ENCODE data around the gene LRRC47.

Gene LRRC47

DNA sequence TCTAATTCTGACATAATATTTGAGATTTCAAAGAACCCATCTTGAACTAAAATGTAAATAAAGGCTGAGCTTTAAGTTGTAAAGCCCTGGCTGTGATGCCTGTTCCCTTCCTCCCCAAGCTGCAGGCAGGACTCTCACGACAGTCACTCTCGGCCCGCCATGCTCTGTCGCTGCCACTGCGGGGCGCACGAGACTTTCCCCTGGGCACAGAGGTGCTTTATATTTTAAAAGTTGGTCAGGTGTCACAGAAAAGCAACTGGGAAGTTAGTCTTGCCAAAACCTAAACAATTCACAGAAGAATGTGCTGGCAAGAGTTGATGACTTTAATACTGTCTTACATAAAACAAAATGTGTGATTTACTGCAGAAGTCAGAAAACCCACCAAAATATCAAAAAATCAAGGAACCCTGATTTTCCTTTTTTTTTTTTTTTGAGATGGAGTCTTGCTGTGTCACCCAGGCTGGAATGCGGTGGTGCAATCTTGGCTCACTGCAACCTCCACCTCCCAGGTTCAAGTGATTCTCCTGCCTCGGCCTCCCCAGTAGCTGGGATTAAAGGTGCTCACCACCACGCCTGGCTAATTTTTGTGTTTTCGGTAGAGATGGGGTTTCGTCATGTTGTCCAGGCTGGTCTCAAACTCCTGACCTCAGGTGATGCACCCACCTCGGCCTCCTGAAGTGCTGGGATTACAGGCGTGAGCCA lies 10.7 kb downstream of the LRRC47 start:
- no peak for DNase-seq

DNA sequence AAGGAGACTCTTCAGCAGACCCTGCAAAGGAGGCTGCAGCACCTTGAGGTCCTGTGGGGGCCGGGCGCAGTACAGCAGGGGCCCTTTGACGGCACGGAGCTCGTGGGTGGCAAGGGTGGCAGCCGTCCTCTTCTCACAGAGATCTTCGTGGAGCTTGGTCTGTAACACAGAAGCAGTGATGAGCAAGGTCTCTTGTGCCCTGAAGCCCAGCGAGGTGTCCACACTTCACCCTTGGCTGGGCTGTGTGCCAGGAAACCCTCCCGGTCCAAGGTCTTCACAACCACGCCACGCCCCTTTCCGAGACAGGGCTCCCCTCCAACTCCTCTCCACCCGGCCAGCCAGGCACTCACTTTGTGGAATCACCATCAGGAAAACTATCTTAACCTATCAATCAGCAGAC lies 11.3 kb downstream of the LRRC47 start:
- DNase-seq = no peak

DNA sequence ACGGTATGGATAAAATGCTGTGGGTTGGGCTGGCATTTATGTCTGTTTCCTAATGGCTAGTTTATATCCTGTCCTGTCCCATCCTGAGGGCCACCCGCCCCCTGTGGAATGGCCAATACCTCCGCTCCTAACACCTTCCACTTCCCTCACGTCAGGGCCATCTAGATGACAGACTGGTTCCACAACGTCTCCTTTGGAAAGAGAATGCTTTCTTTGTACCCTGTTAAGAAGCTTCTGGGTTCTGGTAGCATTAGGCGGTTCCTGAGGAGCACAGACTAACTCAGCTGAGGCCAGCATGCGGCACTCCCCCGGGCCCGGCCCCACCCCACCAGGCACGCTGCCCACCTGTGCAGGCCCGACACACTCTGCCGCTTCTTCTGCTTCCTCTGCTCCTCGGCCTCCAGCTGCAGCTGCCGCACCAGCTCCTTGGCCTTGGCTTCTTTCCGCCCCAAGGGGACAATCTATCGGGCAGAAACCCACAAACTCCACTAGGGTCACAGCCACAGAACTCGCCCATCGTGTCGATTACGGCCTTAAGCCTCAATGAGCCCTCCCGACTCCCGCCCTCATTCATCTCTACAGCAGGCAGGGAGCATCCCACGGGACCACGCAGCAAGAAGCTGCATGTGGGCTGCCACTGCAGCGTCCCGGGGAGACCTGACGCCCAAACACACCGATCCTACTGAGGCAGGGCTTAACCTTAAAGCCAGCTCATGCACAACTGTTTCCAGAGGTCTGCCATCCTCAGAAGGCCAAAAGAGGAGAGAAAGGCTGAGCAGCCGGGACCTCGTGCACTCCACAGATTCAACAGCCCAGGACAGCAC lies 12.4 kb downstream of the LRRC47 start:
- no peak for DNase-seq

DNA sequence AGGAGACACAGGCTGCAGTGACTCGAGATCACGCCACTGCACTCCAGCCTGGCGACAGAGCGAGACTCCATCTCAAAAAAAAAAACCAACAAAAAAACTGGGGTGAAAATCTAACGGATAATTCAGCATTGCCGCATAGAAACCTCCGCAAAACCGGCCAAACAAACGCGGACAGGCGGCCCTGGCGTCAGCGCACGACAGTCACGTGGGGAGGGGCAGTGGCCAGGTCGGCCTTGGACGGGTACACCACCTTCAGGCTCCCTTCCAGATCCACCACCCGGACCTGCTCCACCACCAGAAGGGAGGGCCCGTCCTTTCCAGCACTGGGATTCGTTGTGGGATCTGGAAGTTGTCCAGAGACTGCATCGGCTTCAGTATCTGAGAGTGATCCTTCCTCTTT lies 15.4 kb downstream of the LRRC47 start:
- DNase-seq = no peak

GRCh38 chr1:3779912-3780416 lies 16.3 kb downstream of the LRRC47 start:
- no peak for DNase-seq

DNA sequence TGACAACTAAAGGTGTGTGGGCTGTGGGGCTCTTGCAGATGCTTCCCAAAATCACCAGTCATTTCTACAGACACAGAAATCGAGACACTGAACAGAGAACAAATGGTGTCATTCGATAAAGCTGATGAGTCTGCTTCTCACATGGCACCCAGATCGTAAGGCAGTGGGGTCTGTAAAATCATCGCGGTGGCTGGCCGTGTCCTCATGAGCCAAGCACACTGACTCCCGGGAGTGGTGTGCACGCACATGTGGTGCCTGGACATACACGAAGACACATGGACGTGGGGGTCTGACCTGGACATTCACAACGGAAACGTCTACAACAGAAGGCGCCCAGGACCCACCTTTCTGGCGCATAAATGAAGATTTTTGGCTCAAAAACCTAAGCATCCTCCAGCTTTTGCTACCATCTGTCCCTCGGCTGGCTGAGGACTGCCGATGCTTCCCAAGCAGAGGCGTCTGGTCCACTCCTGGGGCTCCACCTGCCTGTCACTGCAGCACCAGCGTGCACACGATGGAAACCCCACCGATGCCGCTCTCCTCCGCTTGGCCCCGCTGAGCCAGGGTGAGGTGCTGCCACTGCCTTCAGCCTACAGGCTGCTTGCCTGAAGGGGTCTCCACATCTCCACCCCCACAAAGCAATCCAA lies 16.9 kb downstream of the LRRC47 start:
- DNase-seq = no peak

DNA sequence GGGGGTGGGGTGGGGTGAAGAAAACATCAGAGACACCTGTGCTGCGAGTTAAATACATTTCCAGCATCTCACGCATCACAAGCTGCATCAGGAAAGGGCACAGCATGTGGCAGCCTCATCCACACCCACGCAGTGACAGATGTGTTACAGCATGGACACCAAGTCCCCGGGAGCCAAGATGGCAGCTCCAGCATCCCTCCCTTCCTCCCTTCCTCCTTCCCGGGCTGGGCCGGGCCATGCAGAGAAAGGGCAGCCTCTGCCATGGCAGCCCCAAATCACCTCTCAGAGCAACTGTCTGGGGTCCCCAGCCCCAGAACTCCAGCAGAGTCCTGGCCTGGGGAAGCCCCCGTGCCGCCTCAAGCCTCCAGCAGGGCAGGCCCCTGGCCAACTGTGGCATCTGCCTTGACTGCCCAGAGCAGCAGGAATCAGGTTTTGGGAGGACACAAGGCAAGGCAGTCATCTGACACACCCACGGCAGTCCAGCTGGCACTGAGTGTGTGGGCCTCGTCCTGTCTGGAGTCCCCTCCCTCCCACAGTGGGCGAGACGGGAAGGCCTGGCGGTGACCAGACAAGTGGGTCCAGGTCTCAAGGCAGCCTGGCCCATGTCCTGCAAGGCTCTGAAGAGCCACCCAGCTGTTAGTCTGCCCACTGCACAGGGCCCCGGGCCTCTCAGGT lies 17.6 kb downstream of the LRRC47 start:
- DNase-seq = no peak

- DNase-seq = no peak
These were observed 18.4 kb downstream of the LRRC47 start for GRCh38 chr1:3777647-3778589.

DNA sequence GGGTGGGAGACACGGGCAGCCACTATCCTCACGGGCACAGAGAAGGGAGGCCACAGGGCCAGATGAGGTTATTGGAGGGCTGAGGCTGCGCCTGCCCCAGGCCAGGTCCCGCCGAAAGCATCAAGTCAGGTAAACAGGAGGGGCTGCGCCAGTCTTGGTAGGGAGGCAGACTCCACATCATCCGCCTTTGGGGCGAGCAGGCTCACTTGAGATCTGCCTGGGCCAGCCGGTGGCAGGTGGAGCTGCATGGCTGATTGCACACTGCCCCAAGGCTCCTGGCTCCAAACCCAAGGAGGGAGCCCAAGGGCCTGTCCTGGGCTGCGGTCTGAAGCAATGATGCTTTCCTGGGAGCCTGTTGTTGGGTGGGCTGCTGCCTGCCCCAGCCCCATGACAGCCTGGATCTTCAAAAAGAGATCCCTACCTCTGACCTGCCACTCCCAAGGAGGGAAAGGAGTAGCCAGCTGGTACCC lies 19.2 kb downstream of the LRRC47 start:
- DNase-seq = no peak

GRCh38 chr1:3776231-3776961 lies 19.9 kb downstream of the LRRC47 start:
- no peak for DNase-seq

- peak; percentile 73 for DNase-seq
These were observed 20.6 kb downstream of the LRRC47 start for GRCh38 chr1:3775490-3776230.

- no peak for DNase-seq
These were observed 21.3 kb downstream of the LRRC47 start for GRCh38 chr1:3774946-3775489.

DNA sequence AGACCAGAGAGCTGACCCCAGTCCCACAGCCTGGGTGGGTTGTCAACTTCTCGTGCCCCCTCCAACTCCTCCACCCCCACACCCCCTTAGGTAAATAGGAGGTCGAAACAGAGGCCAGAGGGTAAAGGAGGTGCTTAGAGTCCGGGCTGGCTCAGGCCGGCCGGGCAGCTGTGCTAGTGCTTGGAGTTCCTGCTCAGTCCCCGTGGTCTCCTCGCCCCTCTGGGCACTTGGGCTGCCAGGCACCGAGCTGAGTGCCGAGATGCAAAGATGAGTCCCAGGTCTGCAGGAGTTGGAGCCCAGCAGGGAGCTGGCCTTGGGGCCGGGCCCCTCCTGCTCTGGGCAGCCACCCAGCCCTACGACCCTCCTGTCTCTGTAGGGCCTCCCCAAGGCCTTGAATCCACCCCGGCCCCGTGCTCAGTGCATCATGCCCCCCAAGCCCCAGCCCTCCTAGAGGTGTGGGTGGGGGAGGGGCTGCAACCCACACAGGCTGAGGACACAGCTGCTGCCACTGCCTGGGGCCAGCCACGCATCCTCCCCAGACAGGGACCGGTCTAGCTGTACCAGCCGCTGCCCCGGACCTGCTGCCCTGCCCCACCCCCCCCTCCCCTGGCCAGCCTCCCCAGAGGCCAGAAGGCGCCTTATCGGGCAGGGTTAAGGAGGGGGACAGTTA lies 21.9 kb downstream of the LRRC47 start:
- no peak for DNase-seq

DNA sequence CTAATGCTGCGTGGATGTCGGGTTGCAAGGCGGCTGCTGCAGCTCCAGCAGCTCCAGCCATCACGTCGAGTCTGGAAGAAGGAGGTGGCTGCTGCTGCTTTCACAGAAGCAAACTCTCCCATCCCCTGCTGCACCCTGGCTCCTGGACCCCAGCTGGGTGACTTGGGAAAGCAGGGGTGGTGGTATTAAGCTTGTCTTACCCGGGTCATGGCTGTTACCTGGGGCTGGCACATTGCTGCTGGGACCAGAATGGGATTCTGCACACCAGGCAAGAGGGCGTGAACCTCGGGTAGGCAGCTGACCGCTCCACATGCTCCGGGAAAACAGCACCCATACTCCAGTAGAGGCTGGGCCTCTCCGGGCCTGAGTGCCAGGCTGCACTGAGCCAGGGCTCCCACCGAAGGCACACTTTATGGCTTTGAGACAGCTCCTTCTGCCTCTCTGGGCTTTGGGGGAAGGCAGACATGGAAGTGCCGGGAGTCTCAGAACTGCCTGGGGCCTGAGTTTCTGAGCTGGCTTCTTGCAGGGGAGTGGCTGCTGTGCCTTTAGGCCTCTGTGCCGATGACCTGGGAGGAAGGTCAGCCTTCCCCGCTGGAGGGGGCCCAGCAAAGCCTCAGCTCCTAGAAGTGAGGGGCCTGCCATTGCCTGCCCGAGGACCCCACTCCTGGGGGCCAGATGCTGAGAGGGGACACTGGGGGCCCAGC lies 22.6 kb downstream of the LRRC47 start:
- DNase-seq = no peak

DNA sequence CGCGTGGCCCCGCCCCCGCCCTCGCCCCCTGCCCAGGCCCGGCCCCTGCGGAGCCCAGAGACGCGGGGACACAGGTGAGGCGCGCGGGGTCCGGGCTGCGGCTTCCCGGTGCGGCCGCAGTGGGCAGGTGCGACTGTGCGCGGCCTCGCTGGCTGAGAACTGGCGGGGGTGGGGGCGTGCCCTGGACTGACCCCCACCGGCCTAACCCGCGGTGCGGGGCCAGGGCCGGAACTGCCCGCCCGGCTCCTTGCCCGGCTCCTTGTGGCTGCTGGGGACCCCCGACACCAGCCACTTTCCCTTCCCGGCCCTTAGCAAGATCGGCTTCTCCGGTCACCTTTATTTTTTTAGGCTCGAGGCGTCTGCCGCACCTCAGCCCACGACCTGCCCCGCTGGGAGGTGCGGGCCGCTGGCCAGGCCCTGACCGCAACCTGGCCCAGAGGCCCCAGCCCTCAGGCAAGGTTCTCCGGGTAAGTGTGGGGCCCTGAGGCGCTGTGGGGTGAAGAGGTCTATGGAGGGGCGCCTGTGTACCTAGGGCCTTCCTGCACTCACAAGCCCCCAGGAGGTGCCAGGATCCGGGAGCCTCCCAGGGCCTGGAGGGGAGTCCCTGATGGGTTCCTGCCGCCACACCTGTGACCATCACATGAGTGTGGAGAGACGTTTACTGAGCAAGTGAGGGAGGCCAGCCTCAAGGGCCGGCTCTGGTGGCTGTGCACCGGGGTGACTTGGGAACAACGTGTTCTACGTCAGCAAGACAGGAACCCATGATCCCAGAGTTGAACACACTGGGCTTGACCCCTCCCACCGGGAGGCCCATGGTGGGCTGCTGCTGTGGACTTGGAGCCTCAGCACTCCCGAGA lies 23.4 kb downstream of the LRRC47 start, which contains the start of gene SMIM1:
Gene SMIM1 (plus strand): TSS at position 35 of the 857 bp plus-strand sequence. CDS start 2,625 bp downstream, outside the sequence.
- no peak for DNase-seq

- peak; percentile 94 for DNase-seq
These were observed 24.1 kb downstream of the LRRC47 start for GRCh38 chr1:3772027-3772714.
